Esophagus squamous epithelium (tissue), 5 donors: ENCODE data around the gene SLC16A11. TPM values are rescaled to one million over a fixed set of nuclear protein-coding genes. Genes with fewer than 3 reads are reported as not detected.

Experiments
- DNase-seq: peaks from one replicate; lab custom pipeline; 2025; lab: John Stamatoyannopoulos, UW
- H3K27ac ChIP-seq, 4 donors: fragments of 200-600 bp; sonication (generic); one replicate each; pipeline ENCODE4 v1.5.1; 2016 to 2019; ENCODE audit warnings: mild to moderate bottlenecking in 1 of 4
- H3K27me3 ChIP-seq, 4 donors: fragments of 200-600 bp; sonication (generic); 1 replicate in 3 of 4; 2 replicates in 1 of 4; pipeline versions ENCODE4 v1.5.1 to v1.6.0; 2017 to 2021; ENCODE audit warnings: antibody characterized with exemption in 1 of 4
- H3K36me3 ChIP-seq, 3 donors: fragments of 200-600 bp; sonication (generic); one replicate each; pipeline ENCODE4 v1.5.1; 2016 to 2019
- H3K4me1 ChIP-seq, 3 donors: fragments of 200-600 bp; sonication (generic); one replicate each; pipeline ENCODE4 v1.5.1; 2017 to 2019
- H3K4me3 ChIP-seq, 4 donors: fragments of 200-600 bp; sonication (generic); 1 replicate in 3 of 4; 2 replicates in 1 of 4; pipeline ENCODE4 v1.5.1; 2016 to 2019; ENCODE audit warnings: mild to moderate bottlenecking in 2 of 4, moderate library complexity in 1 of 4
- H3K9me3 ChIP-seq, 3 donors: fragments of 200-600 bp; sonication (generic); one replicate each; pipeline ENCODE4 v1.5.1; 2016 to 2019
- CTCF ChIP-seq, 6 experiments: fragments of 450-650 bp in 4 of 6; fragments of 200-600 bp in 2 of 6; sonication (generic) in 2 of 6; IDR thresholded peaks; one replicate each; pipeline ENCODE4 v1.5.1; 2016 to 2019; ENCODE audit warnings: antibody characterized with exemption in 6 of 6, mild to moderate bottlenecking in 4 of 6, moderate library complexity in 4 of 6
- POLR2A ChIP-seq, 4 donors: fragments of 450-650 bp; IDR thresholded peaks; one replicate each; pipeline ENCODE4 v1.6.1; 2017; ENCODE audit warnings: antibody characterized with exemption in 4 of 4, mild to moderate bottlenecking in 4 of 4, moderate library complexity in 3 of 4
- WGBS, 2 donors: methylation state at CpG; one replicate each; pipeline ENCODE4 v1.1.5; 2018; 5-methylcytosine and 5-hydroxymethylcytosine counted together
- intact Hi-C: fragments of 100-400 bp; cut with DNase I; formaldehyde crosslinking; loops from one replicate; pipeline ENCODE4 v1.15.0; 2022
- total RNA-seq, 4 donors: library from RNA; depleted of rRNA; stranded (reverse); fragments of >200 nt; gene quantifications; one replicate each; pipeline ENCODE4 v1.1.0, GENCODE V29; 2016
- donor health status: DM: yes; HTN: yes; CAD: no.

Gene SLC16A11
- total RNA-seq, 4 donors from 2014 or later = 0.56 to 2.1 (median 0.72) TPM; not detected in 1

- intact Hi-C loops = loop anchor here (10.0 kb wide), 1 partner anchor 341 kb away; no protein-coding TSS in a partner anchor
- Histone ChIP-seq H3K9me3 (no peaks in the 10 kb centered on the region), H3K36me3 (peaks cover 0 to 82% (median 7%) of the 10 kb centered on the region in 3 donors), H3K27ac (no peak overlapping the region), H3K4me1 (peaks cover 5 to 43% (median 10%) of the 10 kb centered on the region in 3 donors), H3K27me3 (no peaks in the 10 kb centered on the region), H3K4me3 (no peak overlapping the region)
- WGBS, 2 donors = 75 to 80% methylated on average over 4 to 5 of the region's 7 CpGs
- DNase-seq = no peak
- no peak for TF ChIP-seq POLR2A (IDR thresholded peaks at IDR 0.05)
- TF ChIP-seq CTCF (IDR thresholded peaks at IDR 0.05) = no peak
Observed at GRCh38 chr17:7005716-7006115, 38.2 kb downstream of the SLC16A11 start.

GRCh38 chr17:7004398-7005253 lies 39.3 kb downstream of the SLC16A11 start:
- Histone ChIP-seq H3K27ac (peak overlapping the region in 1 of 4 donors; percentile 9), H3K27me3 (no peaks in the 10 kb centered on the region), H3K4me3 (no peak overlapping the region), H3K9me3 (no peaks in the 10 kb centered on the region), H3K4me1 (peaks cover 0 to 32% (median 0%) of the 10 kb centered on the region in 3 donors), H3K36me3 (peaks cover 4 to 84% (median 12%) of the 10 kb centered on the region in 3 donors)
- TF ChIP-seq POLR2A (IDR thresholded peaks at IDR 0.05) (no peak), CTCF (IDR thresholded peaks at IDR 0.05) (peak; percentile 30 to 78 (median 64))
- intact Hi-C loops = loop anchor here (10.0 kb wide), 1 partner anchor 340 kb away; no protein-coding TSS in a partner anchor
- no peak for DNase-seq
- 60 to 76% methylated on average over 2 of the region's 2 CpGs for WGBS, 2 donors

DNA sequence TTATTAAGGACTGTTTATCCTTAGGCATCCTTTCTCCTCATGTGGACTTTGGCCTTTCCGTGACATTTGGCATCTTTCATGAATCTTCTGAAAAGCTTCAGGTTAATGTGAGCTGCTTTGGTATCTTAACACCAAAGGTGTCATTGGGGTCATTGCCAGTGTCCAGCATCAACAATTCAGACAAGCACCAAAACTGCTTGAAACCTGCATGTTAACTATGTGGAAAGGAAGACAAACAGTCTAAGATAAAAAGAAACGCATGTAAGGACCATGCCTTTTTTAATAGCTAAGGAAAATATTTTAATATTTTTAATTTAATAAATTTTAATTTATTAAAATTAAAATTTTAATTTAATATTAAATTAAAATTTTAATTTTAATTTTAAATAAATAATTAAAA lies 40.1 kb downstream of the SLC16A11 start:
- peaks cover 0 to 23% (median 0%) of the 10 kb centered on the region in 3 donors for H3K4me1 ChIP-seq
- intact Hi-C loops = loop anchor here (2.0 to 10.0 kb wide), 2 partner anchors 91 to 339 kb away; no protein-coding TSS in a partner anchor
- H3K9me3 ChIP-seq = no peaks in the 10 kb centered on the region
- H3K27ac ChIP-seq = no peak overlapping the region
- TF ChIP-seq CTCF (IDR thresholded peaks at IDR 0.05) = no peak
- TF ChIP-seq POLR2A (IDR thresholded peaks at IDR 0.05) = no peak
- WGBS, 2 donors = 88 to 98% methylated on average over 2 of the region's 2 CpGs
- peaks cover 7 to 84% (median 12%) of the 10 kb centered on the region in 3 donors for H3K36me3 ChIP-seq
- no peaks in the 10 kb centered on the region for H3K27me3 ChIP-seq
- H3K4me3 ChIP-seq = no peak overlapping the region
- no peak for DNase-seq

DNA sequence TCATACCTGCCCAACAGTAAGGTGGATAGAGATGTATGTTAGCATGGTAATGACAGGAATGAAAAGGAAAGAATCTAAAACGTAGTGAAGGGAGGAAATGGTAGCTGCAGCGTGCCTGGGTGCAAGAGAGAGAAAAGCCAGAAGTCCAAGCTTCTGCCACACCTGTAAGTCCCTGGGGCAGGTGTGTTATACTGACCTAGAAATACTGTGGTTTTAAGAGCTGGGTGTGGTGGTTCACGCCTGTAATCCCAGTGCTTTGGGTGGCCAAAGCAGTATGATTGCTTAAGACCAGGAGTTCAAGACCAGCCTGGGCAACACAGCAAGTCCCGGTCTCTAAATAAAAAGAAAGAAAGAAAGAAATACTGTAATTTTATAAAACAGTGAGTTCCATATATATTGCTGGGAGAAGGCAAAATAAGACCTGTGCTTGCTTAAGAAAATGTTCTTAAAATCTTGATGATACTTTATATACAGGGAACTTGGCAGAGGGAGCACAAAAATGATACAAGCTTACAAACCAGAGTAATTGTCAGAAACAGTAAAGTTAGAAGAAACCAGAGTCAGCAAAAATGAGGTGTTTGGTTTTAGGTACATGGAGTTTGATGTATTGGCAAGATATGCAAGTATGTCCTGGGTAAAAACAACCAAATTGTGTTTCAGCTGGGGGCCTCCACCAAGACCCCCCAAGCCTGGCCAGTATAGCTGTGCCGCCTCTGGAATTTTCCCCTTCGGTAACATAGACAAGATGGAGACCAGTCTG lies 41.4 kb downstream of the SLC16A11 start:
- Histone ChIP-seq H3K27me3 (no peaks in the 10 kb centered on the region), H3K4me3 (no peak overlapping the region), H3K27ac (peak overlapping the region in 1 of 4 donors; percentile 8), H3K36me3 (peaks cover 7 to 80% (median 12%) of the 10 kb centered on the region in 3 donors), H3K9me3 (no peaks in the 10 kb centered on the region), H3K4me1 (peaks cover 0 to 24% (median 0%) of the 10 kb centered on the region in 3 donors)
- TF ChIP-seq CTCF (IDR thresholded peaks at IDR 0.05) (no peak), POLR2A (IDR thresholded peaks at IDR 0.05) (no peak)
- intact Hi-C loops = loop anchor here (2.0 to 10.0 kb wide), 2 partner anchors 90 to 338 kb away; no protein-coding TSS in a partner anchor
- WGBS, 2 donors = 74 to 87% methylated on average over 6 of the region's 6 CpGs
- no peak for DNase-seq
